Loucy (cell line): Measurements from ENCODE around the gene RASSF10.

Experiments
- H2AFZ ChIP-seq: fragments of 200-600 bp; sonication (generic); 2 replicates; pipeline ENCODE4 v1.6.0; 2016; ENCODE audit warnings: antibody characterized with exemption, mild to moderate bottlenecking, low read length, moderate library complexity
- H3F3A ChIP-seq: fragments of 200-600 bp; 2 replicates; pipeline ENCODE4 v1.6.0; 2016; ENCODE audit warnings: antibody characterized with exemption, low read depth, mild to moderate bottlenecking
- H3K27me3 ChIP-seq: fragments of 200-600 bp; sonication (generic); 2 replicates; pipeline ENCODE4 v1.6.1; 2014; ENCODE audit warnings: low read length, mild to moderate bottlenecking; ENCODE audit not compliant: insufficient read depth, poor library complexity, severe bottlenecking
- H3K36me3 ChIP-seq: fragments of 200-600 bp; sonication (generic); 2 replicates; pipeline ENCODE4 v1.6.1; 2016; ENCODE audit warnings: low read length; ENCODE audit not compliant: insufficient read depth
- H3K4me1 ChIP-seq: fragments of 200-600 bp; sonication (generic); 2 replicates; pipeline ENCODE4 v1.5.1; 2014; ENCODE audit warnings: low read length, mild to moderate bottlenecking; ENCODE audit not compliant: insufficient read depth, poor library complexity, severe bottlenecking
- H3K4me2 ChIP-seq: fragments of 200-600 bp; sonication (generic); 2 replicates; pipeline ENCODE4 v1.6.0; 2014; ENCODE audit warnings: antibody characterized with exemption, low read length, low read depth, mild to moderate bottlenecking; ENCODE audit not compliant: poor library complexity, severe bottlenecking
- H3K4me3 ChIP-seq: fragments of 200-600 bp; sonication (generic); 2 replicates; pipeline ENCODE4 v1.5.1; 2014; ENCODE audit warnings: low read length, mild to moderate bottlenecking, mixed read lengths; ENCODE audit not compliant: poor library complexity, severe bottlenecking
- H3K79me2 ChIP-seq: fragments of 200-600 bp; sonication (generic); 2 replicates; pipeline ENCODE4 v1.6.1; 2014; ENCODE audit warnings: low read length; ENCODE audit not compliant: insufficient read depth
- H3K9ac ChIP-seq: fragments of 200-600 bp; sonication (generic); 2 replicates; pipeline ENCODE4 v1.6.0; 2014; ENCODE audit warnings: mild to moderate bottlenecking, low read depth, low read length, moderate library complexity; ENCODE audit not compliant: poor library complexity, severe bottlenecking
- H3K9me2 ChIP-seq: fragments of 200-600 bp; sonication (generic); replicated peaks from 2 replicates; pipeline ENCODE4 v1.6.1; 2016; ENCODE audit warnings: low read depth, low read length, mixed read lengths
- H3K9me3 ChIP-seq: fragments of 200-600 bp; sonication (generic); 2 replicates; pipeline ENCODE4 v1.6.1; 2014; ENCODE audit warnings: mild to moderate bottlenecking, antibody characterized with exemption, low read length, low read depth; ENCODE audit not compliant: insufficient read depth
- H4K20me1 ChIP-seq: fragments of 200-600 bp; sonication (generic); 2 replicates; pipeline ENCODE4 v1.6.0; 2014; ENCODE audit warnings: antibody characterized with exemption, low read length, mild to moderate bottlenecking; ENCODE audit not compliant: insufficient read depth, poor library complexity, severe bottlenecking
- CTCF ChIP-seq: fragments of 200-600 bp; sonication (generic); conservative IDR thresholded peaks from 2 replicates; pipeline ENCODE4 v1.5.1; 2014; ENCODE audit warnings: mild to moderate bottlenecking, antibody characterized with exemption, low read length
- EZH2phosphoT487 ChIP-seq: fragments of 200-600 bp; IDR thresholded peaks from 2 replicates; pipeline ENCODE4 v1.6.1; 2018; ENCODE audit warnings: antibody characterized with exemption, mild to moderate bottlenecking, moderate library complexity, borderline replicate concordance

The RASSF10 gene

DNA sequence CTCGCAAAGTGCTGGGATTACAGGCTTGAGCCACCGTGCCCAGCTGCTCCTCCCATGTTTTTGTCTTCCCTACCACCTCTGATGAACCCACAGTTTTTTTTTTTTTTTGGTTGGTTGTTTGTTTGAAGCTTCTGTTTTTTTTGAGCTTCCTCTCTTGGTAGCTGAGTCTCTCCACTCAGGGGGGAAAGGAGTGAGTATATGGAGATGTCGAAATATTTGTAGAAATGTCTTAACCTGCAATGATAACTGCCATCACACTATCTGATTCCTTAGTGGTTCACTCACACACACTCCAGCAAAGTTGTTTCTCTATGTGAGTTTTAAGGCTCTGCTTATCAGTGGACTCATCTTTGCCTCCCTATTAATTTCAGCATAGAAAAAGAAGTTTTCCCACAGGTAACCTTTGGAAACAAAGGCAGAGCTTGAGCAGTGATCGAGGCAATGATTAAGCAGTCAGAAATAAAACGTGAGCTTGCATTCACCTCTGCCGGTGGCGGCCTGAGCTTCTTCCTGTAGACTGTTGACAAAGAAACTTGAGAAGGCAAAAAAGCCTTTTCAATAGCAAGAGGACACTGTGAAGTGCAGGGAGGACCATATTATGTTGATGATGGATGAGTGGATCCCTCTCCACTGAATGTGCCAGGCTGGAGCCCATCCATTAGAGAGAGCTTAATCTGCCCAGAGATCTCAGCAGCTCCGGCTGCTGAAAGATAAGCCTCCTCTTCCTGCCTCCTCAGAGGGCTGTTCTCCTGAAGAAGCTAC, 29.0 kb upstream of the RASSF10 start:
- H3K9ac ChIP-seq: no peak overlapping the region
- no peaks in the 10 kb centered on the region for H3K9me2 ChIP-seq
- H3K9me3 ChIP-seq: no peaks in the 10 kb centered on the region
- no peaks in the 10 kb centered on the region for H4K20me1 ChIP-seq
- no peaks in the 10 kb centered on the region for H3K4me1 ChIP-seq
- no peak overlapping the region for H2AFZ ChIP-seq
- TF ChIP-seq EZH2phosphoT487: no peak
- TF ChIP-seq CTCF: no peak
- no peak overlapping the region for H3K4me3 ChIP-seq
- H3F3A ChIP-seq: no peaks in the 10 kb centered on the region
- H3K79me2 ChIP-seq: no peaks in the 10 kb centered on the region
- no peaks in the 10 kb centered on the region for H3K27me3 ChIP-seq
- H3K4me2 ChIP-seq: no peak overlapping the region
- no peaks in the 10 kb centered on the region for H3K36me3 ChIP-seq

DNA sequence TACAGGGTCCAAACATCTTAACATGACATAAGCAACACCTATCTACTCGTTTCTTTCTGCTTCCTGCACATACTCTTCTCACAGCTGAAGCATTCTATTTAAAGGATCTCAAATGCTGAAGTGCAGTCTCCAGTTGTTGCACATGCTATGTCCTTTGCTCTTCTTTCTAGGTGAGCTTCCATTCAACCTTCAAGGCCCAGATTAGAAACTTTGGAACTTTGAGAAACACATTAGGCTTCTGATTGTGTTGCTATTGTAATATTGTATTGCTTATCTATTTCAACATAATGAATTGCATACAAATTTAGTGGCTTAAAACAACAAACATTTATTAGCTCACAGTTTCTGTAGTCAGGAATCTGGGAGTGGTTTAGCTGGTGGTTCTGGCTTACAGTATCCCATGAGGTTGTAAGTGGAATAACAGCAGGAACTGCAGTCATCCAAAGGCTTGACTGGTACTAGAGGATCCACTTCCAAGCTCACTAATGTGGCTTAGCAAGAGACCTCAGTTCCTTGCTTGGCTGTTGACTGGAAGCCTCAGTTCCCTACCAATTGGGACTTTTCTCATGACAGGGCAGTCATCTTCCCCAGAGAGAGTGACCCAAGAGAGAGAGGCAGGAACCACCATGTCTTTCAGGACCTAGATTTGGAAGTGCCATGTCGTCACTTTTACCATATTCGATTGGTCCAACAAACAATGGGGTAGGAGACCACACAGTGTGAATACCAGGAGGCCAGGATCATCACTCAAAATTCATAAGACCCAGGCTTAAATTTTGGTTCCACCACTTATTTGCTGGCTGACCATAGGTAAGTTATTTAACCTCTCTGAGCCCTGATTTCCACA, 27.2 kb upstream of the RASSF10 start:
- no peaks in the 10 kb centered on the region for H3F3A ChIP-seq
- no peak overlapping the region for H3K9ac ChIP-seq
- no peaks in the 10 kb centered on the region for H3K27me3 ChIP-seq
- H3K9me2 ChIP-seq: no peaks in the 10 kb centered on the region
- H3K4me1 ChIP-seq: no peaks in the 10 kb centered on the region
- H4K20me1 ChIP-seq: no peaks in the 10 kb centered on the region
- no peak for TF ChIP-seq EZH2phosphoT487
- no peak for TF ChIP-seq CTCF
- H3K36me3 ChIP-seq: no peaks in the 10 kb centered on the region
- H3K4me2 ChIP-seq: no peak overlapping the region
- H2AFZ ChIP-seq: no peak overlapping the region
- H3K9me3 ChIP-seq: no peaks in the 10 kb centered on the region
- H3K4me3 ChIP-seq: no peak overlapping the region
- H3K79me2 ChIP-seq: no peaks in the 10 kb centered on the region

DNA sequence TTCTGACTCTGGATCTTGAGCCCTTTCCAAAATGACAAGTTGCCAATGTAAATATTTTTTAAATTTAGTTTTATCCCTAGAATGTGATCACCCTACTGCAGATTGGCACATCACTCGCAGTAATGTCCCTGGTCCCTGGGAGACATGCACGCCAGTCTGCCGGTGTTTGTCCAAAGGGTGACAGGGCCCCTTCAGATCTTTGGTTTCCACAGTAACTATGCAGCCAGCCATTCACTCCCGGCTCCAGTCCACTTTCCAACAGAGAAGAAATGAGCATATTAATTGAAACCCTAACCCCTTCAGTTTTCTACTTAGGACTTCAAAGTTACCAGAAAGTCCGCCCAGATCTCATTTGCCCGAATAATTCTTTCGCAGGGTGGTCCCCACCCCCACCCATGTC, 25.8 kb upstream of the RASSF10 start:
- TF ChIP-seq CTCF (no peak), EZH2phosphoT487 (no peak)
- H3K4me3 ChIP-seq: no peak overlapping the region
- no peak overlapping the region for H2AFZ ChIP-seq
- H3K36me3 ChIP-seq: no peaks in the 10 kb centered on the region
- no peaks in the 10 kb centered on the region for H3K4me1 ChIP-seq
- H3K9me3 ChIP-seq: no peaks in the 10 kb centered on the region
- H3K9ac ChIP-seq: no peak overlapping the region
- H3K9me2 ChIP-seq: no peaks in the 10 kb centered on the region
- no peaks in the 10 kb centered on the region for H3K79me2 ChIP-seq
- no peak overlapping the region for H3K4me2 ChIP-seq
- H4K20me1 ChIP-seq: no peaks in the 10 kb centered on the region
- no peaks in the 10 kb centered on the region for H3F3A ChIP-seq
- H3K27me3 ChIP-seq: no peaks in the 10 kb centered on the region
